WTC11 (cell line): ENCODE data around the gene SEMA3D. TPM values are rescaled to one million over a fixed set of nuclear protein-coding genes. Genes with fewer than 3 reads are reported as not detected.

ENCODE experiments used
- ATAC-seq: fragments of 200-7000 bp; cut with Tn5 transposase; 2 replicates; pipeline ENCODE4 v1.10.0; 2021; ENCODE audit warnings: mild to moderate bottlenecking, moderate library complexity
- CTCF ChIA-PET: fragments of 300-600 bp; sonication (Branson Sonifier 250); formaldehyde crosslinking; loops from one replicate; lab custom pipeline; 2021; ENCODE audit warnings: antibody characterized with exemption; lab: Charles Lee
- POLR2A ChIA-PET: fragments of 350-600 bp; sonication (Branson Sonifier 250); formaldehyde crosslinking; loops from one replicate; lab custom pipeline; 2021; ENCODE audit warnings: antibody characterized with exemption; lab: Charles Lee
- DNase-seq: peaks from one replicate; pipeline ENCODE4 v3.0.0; 2021; ENCODE audit warnings: low spot score
- H3K27ac Mint-ChIP-seq: 2 replicates; pipeline ENCODE4 v1.8.0; 2021; ENCODE audit warnings: mixed read lengths
- H3K27me3 Mint-ChIP-seq: 2 replicates; pipeline ENCODE4 v1.8.0; 2021; ENCODE audit warnings: low read depth, mild to moderate bottlenecking, moderate library complexity, mixed read lengths
- H3K36me3 Mint-ChIP-seq: 2 replicates; pipeline ENCODE4 v1.8.0; 2021; ENCODE audit warnings: mixed read lengths
- H3K4me1 Mint-ChIP-seq: 2 replicates; pipeline ENCODE4 v1.8.0; 2022; ENCODE audit warnings: mixed read lengths
- H3K4me3 Mint-ChIP-seq: 2 replicates; pipeline ENCODE4 v1.8.0; 2021; ENCODE audit warnings: mild to moderate bottlenecking, moderate library complexity, mixed read lengths
- H3K9me3 Mint-ChIP-seq: 2 replicates; pipeline ENCODE4 v1.8.0; 2021; ENCODE audit warnings: mixed read lengths
- ELF4 ChIP-seq: sonication (generic); formaldehyde crosslinking; IDR thresholded peaks from 2 replicates; pipeline ENCODE4 v1.8.1; 2022; ENCODE audit warnings: low read depth, mild to moderate bottlenecking, moderate library complexity, missing genetic modification reagents
- EMX1 ChIP-seq: fragments of 250-450 bp; sonication (Bioruptor Pico); IDR thresholded peaks from 2 replicates; pipeline ENCODE4 v1.8.0; 2021; ENCODE audit warnings: mild to moderate bottlenecking
- ETV6 ChIP-seq: sonication (generic); formaldehyde crosslinking; IDR thresholded peaks from 2 replicates; pipeline ENCODE4 v1.8.1; 2022; ENCODE audit warnings: mild to moderate bottlenecking, missing genetic modification reagents
- FOXP1 ChIP-seq: sonication (generic); formaldehyde crosslinking; IDR thresholded peaks from 2 replicates; pipeline ENCODE4 v1.8.0; 2022; ENCODE audit warnings: missing genetic modification reagents, mild to moderate bottlenecking, moderate library complexity, borderline replicate concordance
- GTF2I ChIP-seq: fragments of 250-450 bp; sonication (Bioruptor Pico); conservative IDR thresholded peaks from 2 replicates; pipeline ENCODE4 v1.4.0; 2021; ENCODE audit warnings: mild to moderate bottlenecking
- IRF2 ChIP-seq: sonication (generic); formaldehyde crosslinking; IDR thresholded peaks from 2 replicates; pipeline ENCODE4 v1.8.0; 2022; ENCODE audit warnings: low read depth, missing genetic modification reagents, borderline replicate concordance
- JUN ChIP-seq: sonication (generic); formaldehyde crosslinking; IDR thresholded peaks from 2 replicates; pipeline ENCODE4 v1.8.0; 2023; ENCODE audit warnings: mild to moderate bottlenecking, missing genetic modification reagents
- KAT7 ChIP-seq: sonication (generic); formaldehyde crosslinking; IDR thresholded peaks from 2 replicates; pipeline ENCODE4 v1.8.1; 2023; ENCODE audit warnings: missing genetic modification reagents, mild to moderate bottlenecking, borderline replicate concordance
- MYBL2 ChIP-seq: sonication (generic); formaldehyde crosslinking; IDR thresholded peaks from 2 replicates; pipeline ENCODE4 v1.8.1; 2023; ENCODE audit warnings: mild to moderate bottlenecking, moderate library complexity, missing genetic modification reagents
- NFATC4 ChIP-seq: fragments of 250-450 bp; sonication (Bioruptor Pico); IDR thresholded peaks from 2 replicates; pipeline ENCODE4 v1.9.0; 2021; ENCODE audit warnings: mild to moderate bottlenecking
- PRRX2 ChIP-seq: fragments of 250-450 bp; sonication (Bioruptor Pico); IDR thresholded peaks from 2 replicates; pipeline ENCODE4 v1.8.0; 2021; ENCODE audit warnings: mild to moderate bottlenecking
- SMAD3 ChIP-seq: sonication (generic); formaldehyde crosslinking; IDR thresholded peaks from 2 replicates; pipeline ENCODE4 v1.8.0; 2022; ENCODE audit warnings: missing genetic modification reagents, mild to moderate bottlenecking, borderline replicate concordance
- SMAD4 ChIP-seq: sonication (generic); formaldehyde crosslinking; IDR thresholded peaks from 2 replicates; pipeline ENCODE4 v1.8.0; 2022; ENCODE audit warnings: mild to moderate bottlenecking, missing genetic modification reagents
- SP1 ChIP-seq: sonication (generic); formaldehyde crosslinking; conservative IDR thresholded peaks from 2 replicates; pipeline ENCODE4 v1.8.1; 2022; ENCODE audit warnings: missing genetic modification reagents
- TEAD4 ChIP-seq: sonication (generic); formaldehyde crosslinking; IDR thresholded peaks from 2 replicates; pipeline ENCODE4 v1.8.0; 2022; ENCODE audit warnings: mild to moderate bottlenecking, missing genetic modification reagents
- ZNF416 ChIP-seq: fragments of 250-450 bp; sonication (Bioruptor Pico); IDR thresholded peaks from 2 replicates; pipeline ENCODE4 v1.9.0; 2021; ENCODE audit warnings: mild to moderate bottlenecking, inconsistent platforms
- total RNA-seq: library from RNA; stranded (reverse); gene quantifications from 3 replicates; pipeline ENCODE4 v1.2.3, GENCODE V29; 2021
- TF ChIP-seq, protein P1 (sequence below): sonication (generic); formaldehyde crosslinking; IDR thresholded peaks from 2 replicates; pipeline ENCODE4 v1.8.0; 2023; ENCODE audit warnings: mild to moderate bottlenecking, missing genetic modification reagents
- TF ChIP-seq, protein P2 (sequence below): fragments of 250-450 bp; sonication (Bioruptor Pico); IDR thresholded peaks from 2 replicates; pipeline ENCODE4 v1.8.0; 2021; ENCODE audit warnings: mild to moderate bottlenecking
- TF ChIP-seq, protein P3 (sequence below): sonication (generic); formaldehyde crosslinking; IDR thresholded peaks from 2 replicates; pipeline ENCODE4 v1.8.1; 2023; ENCODE audit warnings: mild to moderate bottlenecking, missing genetic modification reagents, borderline replicate concordance
- TF ChIP-seq, protein P4 (sequence below): fragments of 250-450 bp; sonication (Bioruptor Pico); IDR thresholded peaks from 2 replicates; pipeline ENCODE4 v1.9.0; 2021; ENCODE audit warnings: mild to moderate bottlenecking
- TF ChIP-seq, protein P5 (sequence below): sonication (generic); formaldehyde crosslinking; IDR thresholded peaks from 2 replicates; pipeline ENCODE4 v1.8.1; 2023; ENCODE audit warnings: mild to moderate bottlenecking, missing genetic modification reagents

Gene SEMA3D
- total RNA-seq, 1 experiment from 2014 or later, result 3.8 TPM

DNA sequence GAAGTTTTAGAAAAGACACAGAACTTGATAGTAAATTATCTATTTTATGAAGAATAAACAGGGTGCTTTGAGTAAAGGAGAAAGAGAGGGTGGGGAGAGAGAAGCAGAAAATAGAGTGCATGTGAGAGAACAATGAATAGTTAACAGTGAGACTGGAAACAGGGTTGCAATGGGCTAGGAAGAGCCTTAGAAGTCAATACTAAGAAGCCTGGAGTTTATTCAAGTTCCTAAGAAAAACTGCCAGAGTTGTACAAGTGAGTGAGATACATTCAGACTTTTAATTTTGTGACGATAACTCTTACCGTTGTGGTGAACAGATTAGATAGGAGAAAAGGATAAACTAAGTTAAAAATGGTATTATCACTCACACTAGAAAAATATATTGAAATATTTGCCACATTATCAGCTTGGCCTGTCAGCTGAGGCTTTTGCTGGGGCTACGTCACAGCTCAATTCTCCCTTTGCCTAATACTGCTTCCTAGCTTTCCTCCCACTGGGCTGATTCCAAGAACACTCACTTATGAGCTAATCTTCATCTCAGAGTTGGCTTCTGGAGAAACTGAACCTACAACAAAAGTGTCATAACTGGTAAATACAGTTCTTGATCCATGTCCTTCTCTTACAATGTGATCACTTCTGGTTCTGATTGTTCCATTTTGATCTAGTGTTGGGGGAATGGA, 92.7 kb downstream of the SEMA3D start:
- Mint-ChIP-seq H3K4me3 (no peak overlapping the region), H3K27ac (no peak overlapping the region), H3K4me1 (no peaks in the 10 kb centered on the region), H3K9me3 (no peaks in the 10 kb centered on the region), H3K36me3 (no peaks in the 10 kb centered on the region), H3K27me3 (no peaks in the 10 kb centered on the region)
- CTCF ChIA-PET, result no interaction called here
- no peak for ATAC-seq
- no peak for DNase-seq
- TF ChIP-seq, protein P1, sequence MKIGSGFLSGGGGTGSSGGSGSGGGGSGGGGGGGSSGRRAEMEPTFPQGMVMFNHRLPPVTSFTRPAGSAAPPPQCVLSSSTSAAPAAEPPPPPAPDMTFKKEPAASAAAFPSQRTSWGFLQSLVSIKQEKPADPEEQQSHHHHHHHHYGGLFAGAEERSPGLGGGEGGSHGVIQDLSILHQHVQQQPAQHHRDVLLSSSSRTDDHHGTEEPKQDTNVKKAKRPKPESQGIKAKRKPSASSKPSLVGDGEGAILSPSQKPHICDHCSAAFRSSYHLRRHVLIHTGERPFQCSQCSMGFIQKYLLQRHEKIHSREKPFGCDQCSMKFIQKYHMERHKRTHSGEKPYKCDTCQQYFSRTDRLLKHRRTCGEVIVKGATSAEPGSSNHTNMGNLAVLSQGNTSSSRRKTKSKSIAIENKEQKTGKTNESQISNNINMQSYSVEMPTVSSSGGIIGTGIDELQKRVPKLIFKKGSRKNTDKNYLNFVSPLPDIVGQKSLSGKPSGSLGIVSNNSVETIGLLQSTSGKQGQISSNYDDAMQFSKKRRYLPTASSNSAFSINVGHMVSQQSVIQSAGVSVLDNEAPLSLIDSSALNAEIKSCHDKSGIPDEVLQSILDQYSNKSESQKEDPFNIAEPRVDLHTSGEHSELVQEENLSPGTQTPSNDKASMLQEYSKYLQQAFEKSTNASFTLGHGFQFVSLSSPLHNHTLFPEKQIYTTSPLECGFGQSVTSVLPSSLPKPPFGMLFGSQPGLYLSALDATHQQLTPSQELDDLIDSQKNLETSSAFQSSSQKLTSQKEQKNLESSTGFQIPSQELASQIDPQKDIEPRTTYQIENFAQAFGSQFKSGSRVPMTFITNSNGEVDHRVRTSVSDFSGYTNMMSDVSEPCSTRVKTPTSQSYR (CRISPR knock-in tag), result no peak
- POLR2A ChIA-PET, result no interaction called here

DNA sequence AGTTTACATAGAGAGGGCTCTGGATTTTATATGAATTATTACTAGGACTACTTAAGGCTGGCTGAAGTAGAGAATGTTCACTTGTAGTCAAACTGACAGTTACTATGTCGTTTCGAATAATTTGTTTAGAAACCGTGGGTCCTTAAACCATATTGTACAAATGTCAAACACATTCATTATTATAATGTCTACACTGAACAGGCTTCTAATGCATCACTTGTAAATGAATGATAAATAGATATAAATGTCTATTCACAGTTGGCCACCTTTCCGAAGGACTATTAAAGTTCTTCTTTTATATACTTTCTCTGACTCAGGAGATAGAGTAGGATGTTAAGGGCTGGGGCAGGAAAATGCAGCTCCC, 95.3 kb downstream of the SEMA3D start:
- ATAC-seq, result no peak
- DNase-seq, result no peak
- Mint-ChIP-seq H3K27me3 (no peaks in the 10 kb centered on the region), H3K27ac (no peak overlapping the region), H3K9me3 (no peaks in the 10 kb centered on the region), H3K36me3 (no peaks in the 10 kb centered on the region), H3K4me3 (no peak overlapping the region), H3K4me1 (no peaks in the 10 kb centered on the region)
- no peak for TF ChIP-seq TEAD4 (CRISPR knock-in tag)
- no peak for TF ChIP-seq MYBL2 (CRISPR knock-in tag)
- no peak for TF ChIP-seq SP1 (CRISPR knock-in tag)
- TF ChIP-seq IRF2, result no peak
- no peak for TF ChIP-seq EMX1 (CRISPR knock-in tag)
- TF ChIP-seq, protein P2, sequence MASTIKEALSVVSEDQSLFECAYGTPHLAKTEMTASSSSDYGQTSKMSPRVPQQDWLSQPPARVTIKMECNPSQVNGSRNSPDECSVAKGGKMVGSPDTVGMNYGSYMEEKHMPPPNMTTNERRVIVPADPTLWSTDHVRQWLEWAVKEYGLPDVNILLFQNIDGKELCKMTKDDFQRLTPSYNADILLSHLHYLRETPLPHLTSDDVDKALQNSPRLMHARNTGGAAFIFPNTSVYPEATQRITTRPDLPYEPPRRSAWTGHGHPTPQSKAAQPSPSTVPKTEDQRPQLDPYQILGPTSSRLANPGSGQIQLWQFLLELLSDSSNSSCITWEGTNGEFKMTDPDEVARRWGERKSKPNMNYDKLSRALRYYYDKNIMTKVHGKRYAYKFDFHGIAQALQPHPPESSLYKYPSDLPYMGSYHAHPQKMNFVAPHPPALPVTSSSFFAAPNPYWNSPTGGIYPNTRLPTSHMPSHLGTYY (CRISPR knock-in tag), result no peak
- TF ChIP-seq, protein P3, sequence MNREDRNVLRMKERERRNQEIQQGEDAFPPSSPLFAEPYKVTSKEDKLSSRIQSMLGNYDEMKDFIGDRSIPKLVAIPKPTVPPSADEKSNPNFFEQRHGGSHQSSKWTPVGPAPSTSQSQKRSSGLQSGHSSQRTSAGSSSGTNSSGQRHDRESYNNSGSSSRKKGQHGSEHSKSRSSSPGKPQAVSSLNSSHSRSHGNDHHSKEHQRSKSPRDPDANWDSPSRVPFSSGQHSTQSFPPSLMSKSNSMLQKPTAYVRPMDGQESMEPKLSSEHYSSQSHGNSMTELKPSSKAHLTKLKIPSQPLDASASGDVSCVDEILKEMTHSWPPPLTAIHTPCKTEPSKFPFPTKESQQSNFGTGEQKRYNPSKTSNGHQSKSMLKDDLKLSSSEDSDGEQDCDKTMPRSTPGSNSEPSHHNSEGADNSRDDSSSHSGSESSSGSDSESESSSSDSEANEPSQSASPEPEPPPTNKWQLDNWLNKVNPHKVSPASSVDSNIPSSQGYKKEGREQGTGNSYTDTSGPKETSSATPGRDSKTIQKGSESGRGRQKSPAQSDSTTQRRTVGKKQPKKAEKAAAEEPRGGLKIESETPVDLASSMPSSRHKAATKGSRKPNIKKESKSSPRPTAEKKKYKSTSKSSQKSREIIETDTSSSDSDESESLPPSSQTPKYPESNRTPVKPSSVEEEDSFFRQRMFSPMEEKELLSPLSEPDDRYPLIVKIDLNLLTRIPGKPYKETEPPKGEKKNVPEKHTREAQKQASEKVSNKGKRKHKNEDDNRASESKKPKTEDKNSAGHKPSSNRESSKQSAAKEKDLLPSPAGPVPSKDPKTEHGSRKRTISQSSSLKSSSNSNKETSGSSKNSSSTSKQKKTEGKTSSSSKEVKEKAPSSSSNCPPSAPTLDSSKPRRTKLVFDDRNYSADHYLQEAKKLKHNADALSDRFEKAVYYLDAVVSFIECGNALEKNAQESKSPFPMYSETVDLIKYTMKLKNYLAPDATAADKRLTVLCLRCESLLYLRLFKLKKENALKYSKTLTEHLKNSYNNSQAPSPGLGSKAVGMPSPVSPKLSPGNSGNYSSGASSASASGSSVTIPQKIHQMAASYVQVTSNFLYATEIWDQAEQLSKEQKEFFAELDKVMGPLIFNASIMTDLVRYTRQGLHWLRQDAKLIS, result no peak
- no peak for TF ChIP-seq JUN
- no peak for TF ChIP-seq ZNF416 (CRISPR knock-in tag)
- no peak for TF ChIP-seq FOXP1 (CRISPR knock-in tag)
- TF ChIP-seq, protein P4, sequence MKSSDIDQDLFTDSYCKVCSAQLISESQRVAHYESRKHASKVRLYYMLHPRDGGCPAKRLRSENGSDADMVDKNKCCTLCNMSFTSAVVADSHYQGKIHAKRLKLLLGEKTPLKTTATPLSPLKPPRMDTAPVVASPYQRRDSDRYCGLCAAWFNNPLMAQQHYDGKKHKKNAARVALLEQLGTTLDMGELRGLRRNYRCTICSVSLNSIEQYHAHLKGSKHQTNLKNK (CRISPR knock-in tag), result no peak
- TF ChIP-seq, protein P5, sequence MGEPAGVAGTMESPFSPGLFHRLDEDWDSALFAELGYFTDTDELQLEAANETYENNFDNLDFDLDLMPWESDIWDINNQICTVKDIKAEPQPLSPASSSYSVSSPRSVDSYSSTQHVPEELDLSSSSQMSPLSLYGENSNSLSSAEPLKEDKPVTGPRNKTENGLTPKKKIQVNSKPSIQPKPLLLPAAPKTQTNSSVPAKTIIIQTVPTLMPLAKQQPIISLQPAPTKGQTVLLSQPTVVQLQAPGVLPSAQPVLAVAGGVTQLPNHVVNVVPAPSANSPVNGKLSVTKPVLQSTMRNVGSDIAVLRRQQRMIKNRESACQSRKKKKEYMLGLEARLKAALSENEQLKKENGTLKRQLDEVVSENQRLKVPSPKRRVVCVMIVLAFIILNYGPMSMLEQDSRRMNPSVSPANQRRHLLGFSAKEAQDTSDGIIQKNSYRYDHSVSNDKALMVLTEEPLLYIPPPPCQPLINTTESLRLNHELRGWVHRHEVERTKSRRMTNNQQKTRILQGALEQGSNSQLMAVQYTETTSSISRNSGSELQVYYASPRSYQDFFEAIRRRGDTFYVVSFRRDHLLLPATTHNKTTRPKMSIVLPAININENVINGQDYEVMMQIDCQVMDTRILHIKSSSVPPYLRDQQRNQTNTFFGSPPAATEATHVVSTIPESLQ (CRISPR knock-in tag), result no peak
- TF ChIP-seq SMAD4 (CRISPR knock-in tag), result no peak
- TF ChIP-seq KAT7 (CRISPR knock-in tag), result no peak
- TF ChIP-seq ELF4 (CRISPR knock-in tag), result no peak
- no peak for TF ChIP-seq NFATC4 (CRISPR knock-in tag)
- no peak for TF ChIP-seq PRRX2 (CRISPR knock-in tag)
- no peak for TF ChIP-seq ETV6 (CRISPR knock-in tag)
- no peak for TF ChIP-seq SMAD3 (CRISPR knock-in tag)
- TF ChIP-seq GTF2I, result no peak
- POLR2A ChIA-PET, result no interaction called here
- CTCF ChIA-PET, result no interaction called here
